Left lung (tissue), 10 donors: ENCODE data around the gene KDM2B. TPM values are rescaled to one million over a fixed set of nuclear protein-coding genes. Genes with fewer than 3 reads are reported as not detected.
A peak's percentile ranks its signal among the peaks of the same experiment; 100 is the strongest.

Source experiments
- ATAC-seq: fragments of 200-7000 bp; cut with Tn5 transposase; one replicate; pipeline ENCODE4 v1.9.1; 2020; ENCODE audit warnings: moderate library complexity
- DNase-seq, 4 donors: peaks; one replicate each; pipeline ENCODE4 v3.0.0-alpha.2; 2013 to 2020
- H3K27ac ChIP-seq, 2 donors: fragments of 200-600 bp; sonication (generic) in 1 of 2; one replicate each; pipeline versions ENCODE4 v1.5.0 to v1.8.0; 2020 to 2021
- H3K27me3 ChIP-seq, 2 donors: fragments of 200-600 bp; sonication (generic) in 1 of 2; one replicate each; pipeline versions ENCODE4 v1.5.0 to v1.8.0; 2020 to 2021
- H3K36me3 ChIP-seq, 2 donors: fragments of 200-600 bp; sonication (generic) in 1 of 2; one replicate each; pipeline versions ENCODE4 v1.5.0 to v1.8.0; 2020 to 2021
- H3K4me1 ChIP-seq, 2 donors: fragments of 200-600 bp; one replicate each; pipeline ENCODE4 v1.8.0; 2021
- H3K4me3 ChIP-seq, 2 donors: fragments of 200-600 bp; sonication (generic) in 1 of 2; one replicate each; pipeline versions ENCODE4 v1.5.0 to v1.8.0; 2020 to 2021; ENCODE audit warnings: mild to moderate bottlenecking in 1 of 2
- H3K9me3 ChIP-seq, 2 donors: fragments of 200-600 bp; sonication (generic) in 1 of 2; one replicate each; pipeline versions ENCODE4 v1.5.0 to v1.8.0; 2020 to 2021
- CTCF ChIP-seq, 2 donors: fragments of 200-600 bp; sonication (generic) in 1 of 2; IDR thresholded peaks; one replicate each; pipeline versions ENCODE4 v1.5.0 to v1.8.0; 2021; ENCODE audit warnings: antibody characterized with exemption in 2 of 2
- intact Hi-C, 2 donors: fragments of 100-400 bp; cut with DNase I; formaldehyde crosslinking; loops; one replicate each; pipeline versions ENCODE4 v1.11.2 to v1.14.2; 2022
- polyA plus RNA-seq, 6 donors: library from polyadenylated mRNA; unstranded; fragments of 120-200 nt; gene quantifications; one replicate each; pipeline ENCODE4 v1.2.1, GENCODE V29; 2013; ENCODE audit not compliant: insufficient read length in 6 of 6
- total RNA-seq, 2 donors: library from RNA; stranded (reverse); fragmentation: NEBNext Ultra II Directional; extraction: Animal tissue kit (Norgen Biotek cat#: 25700); gene quantifications; one replicate each; pipeline ENCODE4 v1.2.1, GENCODE V29; 2021
- donor health status: DM: no; HTN: yes; CAD: no.
- donor health status: DM: no; HTN: no; CAD: no.

KDM2B gene
- total and polyA plus RNA-seq, 8 donors, result 22.9 to 44.7 (median 38.0) TPM

GRCh38 chr12:121570467-121571283, 10.1 kb downstream of the KDM2B start:
- DNase-seq, result no peak
- H3K27ac ChIP-seq, result no peak overlapping the region
- no peak for TF ChIP-seq CTCF (IDR thresholded peaks at IDR 0.05)

GRCh38 chr12:121568971-121569751, 11.7 kb downstream of the KDM2B start:
- H3K4me1 ChIP-seq, result peaks cover 0 to 4% of the 10 kb centered on the region in 2 donors
- no peaks in the 10 kb centered on the region for H3K9me3 ChIP-seq
- no peaks in the 10 kb centered on the region for H3K27me3 ChIP-seq
- TF ChIP-seq CTCF (IDR thresholded peaks at IDR 0.05), result no peak
- DNase-seq, result peak in 2 of 4 donors; percentile 59 to 69
- H3K4me3 ChIP-seq, result no peak overlapping the region
- no peaks in the 10 kb centered on the region for H3K36me3 ChIP-seq
- intact Hi-C loops, result no loop called here
- ATAC-seq, result peak; percentile 87
- H3K27ac ChIP-seq, result peak overlapping the region; percentile 33 to 48

More at GRCh38 chr12:121570467-121571283, 10.1 kb downstream of the KDM2B start:
- ATAC-seq, result no peak
- Histone ChIP-seq H3K27me3 (no peaks in the 10 kb centered on the region), H3K9me3 (no peaks in the 10 kb centered on the region), H3K4me3 (no peak overlapping the region), H3K36me3 (no peaks in the 10 kb centered on the region), H3K4me1 (peaks cover 0 to 4% of the 10 kb centered on the region in 2 donors)
- intact Hi-C loops, result loop anchor here in 1 of 2 donors (10.0 kb wide), 1 partner anchor 54 kb away; the partner anchor contains the start of gene ORAI1

GRCh38 chr12:121568518-121568917, 12.3 kb downstream of the KDM2B start:
- peaks cover 0 to 4% of the 10 kb centered on the region in 2 donors for H3K4me1 ChIP-seq
- H3K27ac ChIP-seq, result peak overlapping the region in 1 of 2 donors; percentile 48
- intact Hi-C loops, result no loop called here
- no peaks in the 10 kb centered on the region for H3K9me3 ChIP-seq
- H3K4me3 ChIP-seq, result no peak overlapping the region
- no peaks in the 10 kb centered on the region for H3K36me3 ChIP-seq
- no peaks in the 10 kb centered on the region for H3K27me3 ChIP-seq
- no peak for TF ChIP-seq CTCF (IDR thresholded peaks at IDR 0.05)
- ATAC-seq (no peak), DNase-seq (no peak)

- no peak overlapping the region for H3K4me3 ChIP-seq
- intact Hi-C loops, result no loop called here
- no peak for TF ChIP-seq CTCF (IDR thresholded peaks at IDR 0.05)
- no peaks in the 10 kb centered on the region for H3K9me3 ChIP-seq
- no peak overlapping the region for H3K27ac ChIP-seq
- DNase-seq, result no peak
- ATAC-seq, result no peak
- H3K36me3 ChIP-seq, result no peaks in the 10 kb centered on the region
- peaks cover 0 to 4% of the 10 kb centered on the region in 2 donors for H3K4me1 ChIP-seq
- H3K27me3 ChIP-seq, result no peaks in the 10 kb centered on the region
Measured at GRCh38 chr12:121565076-121565475, 15.7 kb downstream of the KDM2B start.

GRCh38 chr12:121562488-121562887, 18.3 kb downstream of the KDM2B start:
- no peak for TF ChIP-seq CTCF (IDR thresholded peaks at IDR 0.05)
- Histone ChIP-seq H3K27ac (no peak overlapping the region), H3K27me3 (no peaks in the 10 kb centered on the region), H3K9me3 (no peaks in the 10 kb centered on the region), H3K4me1 (no peaks in the 10 kb centered on the region), H3K36me3 (no peaks in the 10 kb centered on the region), H3K4me3 (no peak overlapping the region)
- DNase-seq, result no peak
- intact Hi-C loops, result no loop called here
- ATAC-seq, result no peak
